T-cell (primary cell): ENCODE results near the gene RALGAPA2. TPM values are rescaled to one million over a fixed set of nuclear protein-coding genes. Genes with fewer than 3 reads are reported as not detected.

ENCODE experiments used
- ATAC-seq, 4 experiments: fragments of 200-7000 bp in 3 of 4; fragments of 150-1000 bp in 1 of 4; cut with Tn5 transposase; replicated peaks in 1 of 4; 1 replicate in 3 of 4; 2 replicates in 1 of 4; pipeline ENCODE4 v1.10.0; 2021; ENCODE audit warnings: moderate library complexity in 3 of 4, mild to moderate bottlenecking in 2 of 4, moderate number of reproducible peaks in 1 of 4
- CTCF ChIA-PET, 2 donors: fragments of 300-600 bp; sonication (Branson Sonifier 250); formaldehyde crosslinking; loops; one replicate each; lab custom pipeline; 2022; ENCODE audit warnings: antibody characterized with exemption in 2 of 2; lab: Charles Lee
- POLR2A ChIA-PET, 2 donors: fragments of 300-600 bp; sonication (Branson Sonifier 250); formaldehyde crosslinking; loops; one replicate each; lab custom pipeline; 2022; ENCODE audit warnings: antibody characterized with exemption in 2 of 2; lab: Charles Lee
- DNase-seq, 35 experiments: peaks; one replicate each; pipeline versions ENCODE4 v3.0.0 to v3.0.0-alpha.2; 2013 to 2023
- H3K27ac ChIP-seq: one replicate; pipeline ENCODE4 v1.5.1; 2013; ENCODE audit warnings: low read length
- H3K27me3 ChIP-seq, 2 experiments: replicated peaks in 1 of 2; 1 replicate in 1 of 2; 2 replicates in 1 of 2; pipeline versions ENCODE4 v1.6.1 to v1.7.0; 2013; ENCODE audit warnings: low read length in 1 of 2, mixed read lengths in 1 of 2; ENCODE audit not compliant: control insufficient read depth in 2 of 2, insufficient read depth in 2 of 2; ENCODE audit errors: extremely low read depth in 1 of 2
- H3K36me3 ChIP-seq, 2 donors: 1 replicate in 1 of 2; 2 replicates in 1 of 2; pipeline versions ENCODE4 v1.6.1 to v1.7.0; 2013; ENCODE audit warnings: low read length in 1 of 2; ENCODE audit not compliant: control insufficient read depth in 2 of 2, insufficient read depth in 1 of 2; ENCODE audit errors: extremely low read depth in 1 of 2
- H3K4me1 ChIP-seq, 2 experiments: 1 replicate in 1 of 2; 2 replicates in 1 of 2; pipeline versions ENCODE4 v1.6.1 to v1.7.0; 2013; ENCODE audit warnings: low read length in 2 of 2, mixed read lengths in 1 of 2; ENCODE audit not compliant: insufficient read depth in 2 of 2, control insufficient read depth in 1 of 2; ENCODE audit errors: extremely low read depth in 1 of 2
- H3K4me3 ChIP-seq, 2 donors: 1 replicate in 1 of 2; 2 replicates in 1 of 2; pipeline versions ENCODE4 v1.5.1 to v1.7.0; 2013; ENCODE audit warnings: mild to moderate bottlenecking in 2 of 2, low read length in 1 of 2, moderate library complexity in 1 of 2; ENCODE audit not compliant: control insufficient read depth in 1 of 2; ENCODE audit errors: extremely low read depth in 1 of 2
- H3K9me3 ChIP-seq: 2 replicates; pipeline ENCODE4 v1.7.0; 2013
- H3K27ac Mint-ChIP-seq, 2 donors: one replicate each; pipeline ENCODE4 v1.8.0; 2020 to 2021; ENCODE audit warnings: mild to moderate bottlenecking in 2 of 2, mixed read lengths in 2 of 2
- H3K27me3 Mint-ChIP-seq, 2 donors: one replicate each; pipeline ENCODE4 v1.8.0; 2021 to 2022; ENCODE audit warnings: mixed read lengths in 2 of 2
- H3K36me3 Mint-ChIP-seq: one replicate; pipeline ENCODE4 v1.8.0; 2021; ENCODE audit warnings: mixed read lengths
- H3K4me1 Mint-ChIP-seq, 3 donors: one replicate each; pipeline ENCODE4 v1.8.0; 2020 to 2022; ENCODE audit warnings: mixed read lengths in 3 of 3, mild to moderate bottlenecking in 1 of 3
- H3K4me3 Mint-ChIP-seq, 3 donors: one replicate each; pipeline ENCODE4 v1.8.0; 2020 to 2022; ENCODE audit warnings: mild to moderate bottlenecking in 3 of 3, mixed read lengths in 3 of 3, moderate library complexity in 3 of 3
- H3K9me3 Mint-ChIP-seq, 3 donors: one replicate each; pipeline ENCODE4 v1.8.0; 2020 to 2022; ENCODE audit warnings: mixed read lengths in 3 of 3
- WGBS: methylation state at CpG from one replicate; pipeline ENCODE4 v1.1.5; 2013; ENCODE audit warnings: missing lambda C conversion rate; ENCODE audit not compliant: insufficient coverage; 5-methylcytosine and 5-hydroxymethylcytosine counted together
- total RNA-seq, 35 experiments: library from RNA in 6 of 35; stranded (reverse) in 6 of 35; fragments of 120-200 nt in 1 of 35; gene quantifications; one replicate each; pipeline versions ENCODE4 v1.2.1 to v1.2.4 and lab custom pipeline; 2013 to 2026

Gene RALGAPA2
- total RNA-seq, 5 donors from 2014 or later (not counting 1 experiment from before 2014, with no cell fraction given), result 28.0 to 36.1 (median 31.7) TPM

GRCh38 chr20:20454367-20454766, 258.1 kb downstream of the RALGAPA2 start:
- no peaks in the 10 kb centered on the region for H3K27me3 Mint-ChIP-seq
- H3K27ac ChIP-seq, result no peak overlapping the region
- 100% methylated on average over 2 of the region's 4 CpGs for WGBS
- peaks cover 25 to 27% (median 26%) of the 10 kb centered on the region in 3 donors for H3K4me1 Mint-ChIP-seq
- ATAC-seq (no peak), DNase-seq (no peak)
- H3K4me1 ChIP-seq, result peaks cover 0 to 7% of the 10 kb centered on the region in 2 experiments
- no peaks in the 10 kb centered on the region for H3K27me3 ChIP-seq
- no peaks in the 10 kb centered on the region for H3K9me3 ChIP-seq
- H3K9me3 Mint-ChIP-seq, result no peaks in the 10 kb centered on the region
- peaks cover 35% of the 10 kb centered on the region for H3K36me3 Mint-ChIP-seq
- ChIA-PET POLR2A (interaction anchor here in 1 of 2 donors (0.6 kb wide), 1 partner anchor 10 kb away, joined by 3 read pairs; no protein-coding TSS in a partner anchor), CTCF (no interaction called here)
- H3K27ac Mint-ChIP-seq, result no peak overlapping the region
- peaks cover 4 to 5% of the 10 kb centered on the region in 2 donors for H3K36me3 ChIP-seq
- no peak overlapping the region for H3K4me3 Mint-ChIP-seq
- H3K4me3 ChIP-seq, result no peak overlapping the region

DNA sequence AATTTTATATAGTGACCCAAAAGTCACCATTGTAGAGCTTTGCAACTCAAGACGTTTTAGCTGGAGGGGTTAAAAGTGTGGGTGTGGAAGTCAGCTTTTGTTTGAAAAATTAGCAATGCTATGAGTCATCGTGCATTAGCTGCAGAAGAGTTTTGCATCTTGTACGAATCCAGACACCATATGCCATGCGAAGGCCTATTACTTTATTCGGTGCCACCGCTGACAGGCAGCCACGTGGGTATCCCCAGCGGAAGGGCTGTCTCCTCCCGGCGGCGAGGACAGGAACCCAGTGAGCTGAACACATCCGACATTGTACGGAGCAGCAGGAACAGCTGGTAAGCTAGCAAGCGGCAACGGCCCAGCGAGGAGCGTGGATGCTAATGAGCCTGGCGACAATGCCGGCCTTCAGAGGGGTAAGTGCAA, 260.2 kb downstream of the RALGAPA2 start:
- ChIA-PET CTCF (interaction anchor here in 1 of 2 donors (0.6 kb wide), 1 partner anchor 891 kb away, joined by 4 read pairs; no protein-coding TSS in a partner anchor), POLR2A (no interaction called here)
- Histone ChIP-seq H3K27me3 (no peaks in the 10 kb centered on the region), H3K27ac (no peak overlapping the region), H3K9me3 (no peaks in the 10 kb centered on the region), H3K4me1 (peaks cover 0 to 7% of the 10 kb centered on the region in 2 experiments), H3K36me3 (no peaks in the 10 kb centered on the region), H3K4me3 (no peak overlapping the region)
- DNase-seq (peak; percentile 16 to 61 (median 38)), ATAC-seq (peak; percentile 82 to 97 (median 94))
- 4% methylated on average over 18 of the region's 19 CpGs for WGBS
- Mint-ChIP-seq H3K4me3 (peak overlapping the region; percentile 47 to 72 (median 59)), H3K9me3 (no peaks in the 10 kb centered on the region), H3K36me3 (peaks cover 37% of the 10 kb centered on the region), H3K27ac (peak overlapping the region; percentile 11 to 56), H3K4me1 (peaks cover 25 to 27% (median 26%) of the 10 kb centered on the region in 3 donors), H3K27me3 (no peaks in the 10 kb centered on the region)

GRCh38 chr20:20450521-20450920, 261.9 kb downstream of the RALGAPA2 start:
- Histone ChIP-seq H3K27me3 (no peaks in the 10 kb centered on the region), H3K27ac (no peak overlapping the region), H3K4me3 (no peak overlapping the region), H3K36me3 (no peaks in the 10 kb centered on the region), H3K9me3 (no peaks in the 10 kb centered on the region), H3K4me1 (peaks cover 0 to 7% of the 10 kb centered on the region in 2 experiments)
- Mint-ChIP-seq H3K9me3 (no peaks in the 10 kb centered on the region), H3K36me3 (peaks cover 29% of the 10 kb centered on the region), H3K4me3 (no peak overlapping the region), H3K27ac (no peak overlapping the region), H3K27me3 (no peaks in the 10 kb centered on the region), H3K4me1 (peaks cover 25 to 27% (median 25%) of the 10 kb centered on the region in 3 donors)
- POLR2A ChIA-PET, result no interaction called here
- CTCF ChIA-PET, result no interaction called here
- DNase-seq (no peak), ATAC-seq (no peak)
- WGBS, result 91% methylated on average over 5 of the region's 5 CpGs

- Histone ChIP-seq H3K9me3 (no peaks in the 10 kb centered on the region), H3K4me1 (peaks cover 0 to 7% of the 10 kb centered on the region in 2 experiments), H3K27ac (no peak overlapping the region), H3K27me3 (no peaks in the 10 kb centered on the region), H3K4me3 (no peak overlapping the region), H3K36me3 (no peaks in the 10 kb centered on the region)
- H3K4me1 Mint-ChIP-seq, result peaks cover 18 to 19% (median 18%) of the 10 kb centered on the region in 3 donors
- H3K36me3 Mint-ChIP-seq, result peaks cover 20% of the 10 kb centered on the region
- no peaks in the 10 kb centered on the region for H3K27me3 Mint-ChIP-seq
- 100% methylated on average over 1 of the region's 6 CpGs for WGBS
- ATAC-seq (no peak), DNase-seq (no peak)
- no peak overlapping the region for H3K4me3 Mint-ChIP-seq
- ChIA-PET POLR2A (interaction anchor here (0.5 to 0.7 kb wide), 3 partner anchors 69 to 1902 kb away, joined by 3 to 14 read pairs (median 8); no protein-coding TSS in a partner anchor), CTCF (interaction anchor here (0.7 to 0.9 kb wide), 3 partner anchors 70 to 411 kb away, joined by 3 to 6 read pairs (median 5); no protein-coding TSS in a partner anchor)
- H3K9me3 Mint-ChIP-seq, result no peaks in the 10 kb centered on the region
- no peak overlapping the region for H3K27ac Mint-ChIP-seq
Measured at GRCh38 chr20:20448881-20449280, 263.6 kb downstream of the RALGAPA2 start.

- Mint-ChIP-seq H3K27me3 (no peaks in the 10 kb centered on the region), H3K4me1 (peaks cover 2 to 4% (median 3%) of the 10 kb centered on the region in 3 donors), H3K9me3 (no peaks in the 10 kb centered on the region), H3K36me3 (peaks cover 27% of the 10 kb centered on the region), H3K4me3 (no peak overlapping the region), H3K27ac (no peak overlapping the region)
- ATAC-seq (no peak), DNase-seq (no peak)
- ChIA-PET CTCF (interaction anchor here in 1 of 2 donors (0.7 kb wide), 1 partner anchor 347 kb away, joined by 5 read pairs; no protein-coding TSS in a partner anchor), POLR2A (interaction anchor here in 1 of 2 donors (0.7 kb wide), 1 partner anchor 407 kb away, joined by 5 read pairs; no protein-coding TSS in a partner anchor)
- no peak overlapping the region for H3K27ac ChIP-seq
- no peaks in the 10 kb centered on the region for H3K36me3 ChIP-seq
- H3K9me3 ChIP-seq, result no peaks in the 10 kb centered on the region
- no peak overlapping the region for H3K4me3 ChIP-seq
- H3K4me1 ChIP-seq, result peaks cover 0 to under 1% of the 10 kb centered on the region in 2 experiments
- WGBS, result 82% methylated on average over 1 of the region's 2 CpGs
- H3K27me3 ChIP-seq, result no peaks in the 10 kb centered on the region
Measured at GRCh38 chr20:20447196-20447595, 265.2 kb downstream of the RALGAPA2 start.

DNA sequence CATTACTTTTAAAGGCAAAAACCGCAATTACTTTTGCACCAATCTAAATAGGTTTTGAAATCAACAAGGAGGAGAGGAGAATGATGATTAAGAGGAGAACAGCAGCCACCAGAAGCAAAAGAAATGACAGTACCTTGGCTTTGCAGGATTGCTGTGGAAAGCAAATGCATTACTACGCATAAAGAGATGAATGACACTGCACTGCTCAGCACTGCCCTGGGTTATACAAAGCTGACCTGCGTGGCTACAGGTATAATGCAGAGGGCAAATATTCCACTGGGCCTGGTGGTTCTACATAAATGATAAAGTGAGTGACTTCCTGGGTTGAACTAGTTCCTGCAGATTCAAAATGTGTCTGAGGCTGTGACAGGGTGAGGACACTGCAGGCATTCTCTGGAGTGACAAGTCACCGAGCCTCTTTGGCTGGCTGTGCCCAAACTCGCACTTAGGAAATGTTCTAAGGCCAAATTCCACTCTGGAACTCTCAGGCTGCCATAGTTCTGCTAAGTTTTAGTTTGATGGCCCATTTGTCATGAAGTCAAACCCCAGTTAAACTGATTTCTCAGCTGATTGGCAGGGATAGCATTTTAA, 265.9 kb downstream of the RALGAPA2 start:
- Histone ChIP-seq H3K36me3 (no peaks in the 10 kb centered on the region), H3K9me3 (no peaks in the 10 kb centered on the region), H3K4me1 (no peaks in the 10 kb centered on the region), H3K27ac (no peak overlapping the region), H3K4me3 (no peak overlapping the region), H3K27me3 (no peaks in the 10 kb centered on the region)
- H3K4me1 Mint-ChIP-seq, result peaks cover 0 to 3% (median 2%) of the 10 kb centered on the region in 3 donors
- CTCF ChIA-PET, result no interaction called here
- POLR2A ChIA-PET, result interaction anchor here (0.5 to 0.6 kb wide), 2 partner anchors 591 to 887 kb away, joined by 3 to 4 read pairs; no protein-coding TSS in a partner anchor
- ATAC-seq (no peak), DNase-seq (no peak)
- no peak overlapping the region for H3K27ac Mint-ChIP-seq
- no peaks in the 10 kb centered on the region for H3K27me3 Mint-ChIP-seq
- no peak overlapping the region for H3K4me3 Mint-ChIP-seq
- peaks cover 29% of the 10 kb centered on the region for H3K36me3 Mint-ChIP-seq
- 92% methylated on average over 4 of the region's 5 CpGs for WGBS
- no peaks in the 10 kb centered on the region for H3K9me3 Mint-ChIP-seq
